ENCODE data around the gene SERPINF2. TPM values are rescaled to one million over a fixed set of nuclear protein-coding genes. Genes with fewer than 3 reads are reported as not detected.

The SERPINF2 gene
- total and polyA plus RNA-seq, 2 experiments from 2014 or later, result 0.66 to 1.2 TPM

DNA sequence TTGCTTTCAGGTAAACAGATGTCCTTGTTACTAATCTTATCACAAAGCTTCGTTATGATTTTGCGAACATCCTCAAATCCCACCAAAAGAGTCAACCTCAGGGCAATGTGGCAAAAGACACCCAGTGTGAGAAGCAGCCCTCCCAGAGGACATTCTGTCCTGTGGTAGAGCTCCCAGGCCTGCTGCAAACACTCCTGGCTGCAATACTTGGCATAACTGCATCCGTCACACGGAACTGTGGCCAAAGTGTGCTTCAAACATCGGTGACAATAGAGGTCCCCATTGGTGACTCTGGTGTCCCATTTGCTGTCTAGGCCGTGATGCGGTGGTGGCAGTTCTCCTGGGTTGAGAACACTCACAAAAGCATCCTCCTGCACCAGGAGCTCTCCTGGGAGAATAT is 57.6 kb downstream of the SERPINF2 start:
- Histone ChIP-seq H3K36me3 (ENCODE audit: insufficient read depth) (0 out of 2 replicates have a peak, but pooled peaks cover 14% of the 10 kb centered on the region), H3K4me2 (no peak overlapping the region), H3K4me3 (no peak overlapping the region), H3K27me3 (ENCODE audit: insufficient read depth) (no peaks in the 10 kb centered on the region), H2AFZ (no peak overlapping the region), H4K20me1 (replicated peaks; ENCODE audit: insufficient read depth) (peaks cover 15% of the 10 kb centered on the region; the same call in 1 of the 2 replicates), H3K9me2 (ENCODE audit: insufficient read depth) (no peaks in the 10 kb centered on the region), H3K4me1 (ENCODE audit: insufficient read depth) (no peaks in the 10 kb centered on the region), H3F3A (replicated peaks; ENCODE audit: low read depth) (no peaks in the 10 kb centered on the region), H3K79me2 (replicated peaks; ENCODE audit: insufficient read depth) (peaks cover 26% of the 10 kb centered on the region), H3K27ac (ENCODE audit: low read depth) (no peak overlapping the region)
- Mint-ChIP-seq H3K36me3 (ENCODE audit: low read depth) (peaks cover 53% of the 10 kb centered on the region), H3K4me1 (no peaks in the 10 kb centered on the region), H3K27me3 (ENCODE audit: insufficient read depth, low read depth, poor library complexity) (peaks cover 2% of the 10 kb centered on the region), H3K27ac (no peak overlapping the region), H3K9me3 (no peaks in the 10 kb centered on the region), H3K4me3 (no peak overlapping the region)
- DNase-seq (ENCODE audit: low spot score) (no peak), ATAC-seq (no peak)
- TF ChIP-seq ZNF114 (CRISPR knock-in tag; IDR thresholded peaks at IDR 0.05) (no peak), CREB1 (CRISPR knock-in tag; IDR thresholded peaks at IDR 0.05; ENCODE audit: low read depth) (no peak), NANOG (IDR thresholded peaks at IDR 0.05; ENCODE audit: borderline replicate concordance) (no peak)
- TF ChIP-seq, protein P1, sequence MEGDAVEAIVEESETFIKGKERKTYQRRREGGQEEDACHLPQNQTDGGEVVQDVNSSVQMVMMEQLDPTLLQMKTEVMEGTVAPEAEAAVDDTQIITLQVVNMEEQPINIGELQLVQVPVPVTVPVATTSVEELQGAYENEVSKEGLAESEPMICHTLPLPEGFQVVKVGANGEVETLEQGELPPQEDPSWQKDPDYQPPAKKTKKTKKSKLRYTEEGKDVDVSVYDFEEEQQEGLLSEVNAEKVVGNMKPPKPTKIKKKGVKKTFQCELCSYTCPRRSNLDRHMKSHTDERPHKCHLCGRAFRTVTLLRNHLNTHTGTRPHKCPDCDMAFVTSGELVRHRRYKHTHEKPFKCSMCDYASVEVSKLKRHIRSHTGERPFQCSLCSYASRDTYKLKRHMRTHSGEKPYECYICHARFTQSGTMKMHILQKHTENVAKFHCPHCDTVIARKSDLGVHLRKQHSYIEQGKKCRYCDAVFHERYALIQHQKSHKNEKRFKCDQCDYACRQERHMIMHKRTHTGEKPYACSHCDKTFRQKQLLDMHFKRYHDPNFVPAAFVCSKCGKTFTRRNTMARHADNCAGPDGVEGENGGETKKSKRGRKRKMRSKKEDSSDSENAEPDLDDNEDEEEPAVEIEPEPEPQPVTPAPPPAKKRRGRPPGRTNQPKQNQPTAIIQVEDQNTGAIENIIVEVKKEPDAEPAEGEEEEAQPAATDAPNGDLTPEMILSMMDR (conservative IDR thresholded peaks at IDR 0.05; ENCODE audit: low read depth in 2 of 2), result no peak

DNA sequence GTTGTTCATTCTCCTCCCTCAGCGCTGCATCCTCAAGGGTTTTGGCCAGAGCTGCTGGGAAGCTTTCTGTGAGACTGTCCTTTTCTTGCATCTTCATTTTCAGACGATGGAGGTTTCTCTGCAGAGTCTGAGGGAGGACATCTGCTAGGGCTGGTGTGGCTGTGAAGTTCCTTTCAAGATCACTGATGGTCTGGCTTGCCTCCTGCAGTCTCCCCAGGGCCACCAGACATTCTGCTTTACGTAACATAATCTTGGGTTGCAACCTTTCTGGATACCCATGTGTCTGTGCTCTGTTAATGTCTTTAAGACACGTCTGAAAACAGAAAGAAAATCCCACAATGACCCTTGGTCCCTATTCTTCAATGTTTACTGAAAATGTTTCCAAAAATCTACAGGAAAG is 58.0 kb downstream of the SERPINF2 start:
- Mint-ChIP-seq H3K27ac (no peak overlapping the region), H3K9me3 (no peaks in the 10 kb centered on the region), H3K27me3 (ENCODE audit: insufficient read depth, low read depth, poor library complexity) (peaks cover 2% of the 10 kb centered on the region), H3K36me3 (ENCODE audit: low read depth) (peaks cover 53% of the 10 kb centered on the region), H3K4me1 (no peaks in the 10 kb centered on the region), H3K4me3 (no peak overlapping the region)
- Histone ChIP-seq H3K36me3 (ENCODE audit: insufficient read depth) (0 out of 2 replicates have a peak, but pooled peaks cover 14% of the 10 kb centered on the region), H3K27me3 (ENCODE audit: insufficient read depth) (no peaks in the 10 kb centered on the region), H3K27ac (ENCODE audit: low read depth) (no peak overlapping the region), H3K79me2 (replicated peaks; ENCODE audit: insufficient read depth) (peaks cover 24% of the 10 kb centered on the region), H4K20me1 (replicated peaks; ENCODE audit: insufficient read depth) (peaks cover 15% of the 10 kb centered on the region; the same call in 1 of the 2 replicates), H3F3A (replicated peaks; ENCODE audit: low read depth) (no peaks in the 10 kb centered on the region), H3K4me1 (ENCODE audit: insufficient read depth) (no peaks in the 10 kb centered on the region), H3K9me2 (ENCODE audit: insufficient read depth) (no peaks in the 10 kb centered on the region), H2AFZ (no peak overlapping the region), H3K4me3 (no peak overlapping the region), H3K4me2 (no peak overlapping the region)
- ATAC-seq (no peak), DNase-seq (ENCODE audit: low spot score) (no peak)
- TF ChIP-seq EZH2phosphoT487 (IDR thresholded peaks at IDR 0.05; ENCODE audit: unreplicated experiment) (no peak), ZNF331 (CRISPR knock-in tag; IDR thresholded peaks at IDR 0.05; ENCODE audit: low read depth) (no peak), ZNF114 (CRISPR knock-in tag; IDR thresholded peaks at IDR 0.05) (no peak), EZH2 (IDR thresholded peaks at IDR 0.05; ENCODE audit: low read depth, unreplicated experiment) (no peak), JUNB (IDR thresholded peaks at IDR 0.05; ENCODE audit: unreplicated experiment) (no peak), NANOG (IDR thresholded peaks at IDR 0.05; ENCODE audit: borderline replicate concordance) (no peak)
- TF ChIP-seq, protein P1 (conservative IDR thresholded peaks at IDR 0.05; ENCODE audit: low read depth in 2 of 2), result no peak
- TF ChIP-seq, protein P2, sequence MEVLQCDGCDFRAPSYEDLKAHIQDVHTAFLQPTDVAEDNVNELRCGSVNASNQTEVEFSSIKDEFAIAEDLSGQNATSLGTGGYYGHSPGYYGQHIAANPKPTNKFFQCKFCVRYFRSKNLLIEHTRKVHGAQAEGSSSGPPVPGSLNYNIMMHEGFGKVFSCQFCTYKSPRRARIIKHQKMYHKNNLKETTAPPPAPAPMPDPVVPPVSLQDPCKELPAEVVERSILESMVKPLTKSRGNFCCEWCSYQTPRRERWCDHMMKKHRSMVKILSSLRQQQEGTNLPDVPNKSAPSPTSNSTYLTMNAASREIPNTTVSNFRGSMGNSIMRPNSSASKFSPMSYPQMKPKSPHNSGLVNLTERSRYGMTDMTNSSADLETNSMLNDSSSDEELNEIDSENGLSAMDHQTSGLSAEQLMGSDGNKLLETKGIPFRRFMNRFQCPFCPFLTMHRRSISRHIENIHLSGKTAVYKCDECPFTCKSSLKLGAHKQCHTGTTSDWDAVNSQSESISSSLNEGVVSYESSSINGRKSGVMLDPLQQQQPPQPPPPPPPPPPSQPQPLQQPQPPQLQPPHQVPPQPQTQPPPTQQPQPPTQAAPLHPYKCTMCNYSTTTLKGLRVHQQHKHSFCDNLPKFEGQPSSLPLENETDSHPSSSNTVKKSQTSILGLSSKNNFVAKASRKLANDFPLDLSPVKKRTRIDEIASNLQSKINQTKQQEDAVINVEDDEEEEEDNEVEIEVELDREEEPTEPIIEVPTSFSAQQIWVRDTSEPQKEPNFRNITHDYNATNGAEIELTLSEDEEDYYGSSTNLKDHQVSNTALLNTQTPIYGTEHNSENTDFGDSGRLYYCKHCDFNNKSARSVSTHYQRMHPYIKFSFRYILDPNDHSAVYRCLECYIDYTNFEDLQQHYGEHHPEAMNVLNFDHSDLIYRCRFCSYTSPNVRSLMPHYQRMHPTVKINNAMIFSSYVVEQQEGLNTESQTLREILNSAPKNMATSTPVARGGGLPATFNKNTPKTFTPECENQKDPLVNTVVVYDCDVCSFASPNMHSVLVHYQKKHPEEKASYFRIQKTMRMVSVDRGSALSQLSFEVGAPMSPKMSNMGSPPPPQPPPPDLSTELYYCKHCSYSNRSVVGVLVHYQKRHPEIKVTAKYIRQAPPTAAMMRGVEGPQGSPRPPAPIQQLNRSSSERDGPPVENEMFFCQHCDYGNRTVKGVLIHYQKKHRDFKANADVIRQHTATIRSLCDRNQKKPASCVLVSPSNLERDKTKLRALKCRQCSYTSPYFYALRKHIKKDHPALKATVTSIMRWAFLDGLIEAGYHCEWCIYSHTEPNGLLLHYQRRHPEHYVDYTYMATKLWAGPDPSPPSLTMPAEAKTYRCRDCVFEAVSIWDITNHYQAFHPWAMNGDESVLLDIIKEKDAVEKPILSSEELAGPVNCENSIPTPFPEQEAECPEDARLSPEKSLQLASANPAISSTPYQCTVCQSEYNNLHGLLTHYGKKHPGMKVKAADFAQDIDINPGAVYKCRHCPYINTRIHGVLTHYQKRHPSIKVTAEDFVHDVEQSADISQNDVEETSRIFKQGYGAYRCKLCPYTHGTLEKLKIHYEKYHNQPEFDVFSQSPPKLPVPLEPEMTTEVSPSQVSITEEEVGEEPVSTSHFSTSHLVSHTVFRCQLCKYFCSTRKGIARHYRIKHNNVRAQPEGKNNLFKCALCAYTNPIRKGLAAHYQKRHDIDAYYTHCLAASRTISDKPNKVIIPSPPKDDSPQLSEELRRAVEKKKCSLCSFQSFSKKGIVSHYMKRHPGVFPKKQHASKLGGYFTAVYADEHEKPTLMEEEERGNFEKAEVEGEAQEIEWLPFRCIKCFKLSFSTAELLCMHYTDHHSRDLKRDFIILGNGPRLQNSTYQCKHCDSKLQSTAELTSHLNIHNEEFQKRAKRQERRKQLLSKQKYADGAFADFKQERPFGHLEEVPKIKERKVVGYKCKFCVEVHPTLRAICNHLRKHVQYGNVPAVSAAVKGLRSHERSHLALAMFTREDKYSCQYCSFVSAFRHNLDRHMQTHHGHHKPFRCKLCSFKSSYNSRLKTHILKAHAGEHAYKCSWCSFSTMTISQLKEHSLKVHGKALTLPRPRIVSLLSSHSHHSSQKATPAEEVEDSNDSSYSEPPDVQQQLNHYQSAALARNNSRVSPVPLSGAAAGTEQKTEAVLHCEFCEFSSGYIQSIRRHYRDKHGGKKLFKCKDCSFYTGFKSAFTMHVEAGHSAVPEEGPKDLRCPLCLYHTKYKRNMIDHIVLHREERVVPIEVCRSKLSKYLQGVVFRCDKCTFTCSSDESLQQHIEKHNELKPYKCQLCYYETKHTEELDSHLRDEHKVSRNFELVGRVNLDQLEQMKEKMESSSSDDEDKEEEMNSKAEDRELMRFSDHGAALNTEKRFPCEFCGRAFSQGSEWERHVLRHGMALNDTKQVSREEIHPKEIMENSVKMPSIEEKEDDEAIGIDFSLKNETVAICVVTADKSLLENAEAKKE (CRISPR knock-in tag; IDR thresholded peaks at IDR 0.05), result no peak
- TF ChIP-seq, protein P3, sequence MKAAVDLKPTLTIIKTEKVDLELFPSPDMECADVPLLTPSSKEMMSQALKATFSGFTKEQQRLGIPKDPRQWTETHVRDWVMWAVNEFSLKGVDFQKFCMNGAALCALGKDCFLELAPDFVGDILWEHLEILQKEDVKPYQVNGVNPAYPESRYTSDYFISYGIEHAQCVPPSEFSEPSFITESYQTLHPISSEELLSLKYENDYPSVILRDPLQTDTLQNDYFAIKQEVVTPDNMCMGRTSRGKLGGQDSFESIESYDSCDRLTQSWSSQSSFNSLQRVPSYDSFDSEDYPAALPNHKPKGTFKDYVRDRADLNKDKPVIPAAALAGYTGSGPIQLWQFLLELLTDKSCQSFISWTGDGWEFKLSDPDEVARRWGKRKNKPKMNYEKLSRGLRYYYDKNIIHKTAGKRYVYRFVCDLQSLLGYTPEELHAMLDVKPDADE (IDR thresholded peaks at IDR 0.05), result no peak

All from GM23338 (cell line).